K562 (cell line): ENCODE results near the gene DNAJC11. TPM values are rescaled to one million over a fixed set of nuclear protein-coding genes. Genes with fewer than 3 reads are reported as not detected.

ENCODE experiments used
- IFI16 ChIP-seq: fragments of 250-450 bp; sonication (Bioruptor Pico); IDR thresholded peaks from 2 replicates; pipeline ENCODE4 v2.1.2; 2022; ENCODE audit warnings: mild to moderate bottlenecking, inconsistent platforms
- NEUROD1 ChIP-seq: fragments of 150-350 bp; IDR thresholded peaks from 2 replicates; pipeline ENCODE4 v1.6.1; 2014; ENCODE audit warnings: borderline replicate concordance, low read length, low read depth; ENCODE audit not compliant: partially characterized antibody
- NR4A1 ChIP-seq, 2 experiments: fragments of 250-450 bp in 1 of 2; fragments of 450-650 bp in 1 of 2; sonication (Bioruptor Pico) in 1 of 2; IDR thresholded peaks; 2 replicates each; pipeline versions ENCODE4 v1.4.0 to v1.6.1; 2016 to 2020; ENCODE audit warnings: mild to moderate bottlenecking in 2 of 2, missing compliant biosample characterization in 1 of 2, missing genetic modification characterization in 1 of 2, moderate library complexity in 1 of 2
- RBFOX2 ChIP-seq: fragments of 200-400 bp; formaldehyde crosslinking; IDR thresholded peaks from 2 replicates; pipeline ENCODE4 v1.6.1; 2017; ENCODE audit warnings: low read depth, mild to moderate bottlenecking, low read length, moderate library complexity
- RNF219 ChIP-seq: fragments of 250-450 bp; sonication (Bioruptor Pico); IDR thresholded peaks from 2 replicates; pipeline ENCODE4 v1.5.0; 2022; ENCODE audit warnings: mild to moderate bottlenecking
- ZNF696 ChIP-seq: fragments of 250-450 bp; sonication (Bioruptor Pico); conservative IDR thresholded peaks from 2 replicates; pipeline ENCODE4 v1.4.0; 2020; ENCODE audit warnings: mild to moderate bottlenecking, moderate library complexity
- ZNF699 ChIP-seq: fragments of 250-450 bp; sonication (Bioruptor Pico); IDR thresholded peaks from 2 replicates; pipeline ENCODE4 v1.8.0; 2021; ENCODE audit warnings: mild to moderate bottlenecking, moderate library complexity; ENCODE audit not compliant: insufficient replicate concordance
- polyA plus RNA-seq, 8 experiments: library from polyadenylated mRNA; depleted of rRNA in 4 of 8; stranded (reverse) in 5 of 8; unstranded in 3 of 8; fragments of >200 nt; fragmentation: Nextera tagmentation in 2 of 8; fragmentation: Illumina TruSeq in 1 of 8; extraction: Ambion mirVana in 2 of 8; extraction: Trizol in 1 of 8; gene quantifications; 2 replicates each; pipeline versions ENCODE4 v1.2.1 to v1.2.3, GENCODE V29; 2011 to 2014; ENCODE audit warnings: inconsistent platforms in 1 of 8, missing spikeins in 1 of 8
- total RNA-seq, 7 experiments: library from RNA; depleted of rRNA in 6 of 7; stranded (reverse); fragments of >200 nt in 6 of 7; fragmentation: Illumina TruSeq in 2 of 7; extraction: Trizol in 2 of 7; gene quantifications; 2 replicates each; pipeline versions ENCODE4 v1.2.1 to v1.2.3, GENCODE V29; 2011 to 2021; ENCODE audit warnings: low replicate concordance in 1 of 7
- TF ChIP-seq, protein P1 (sequence below): IDR thresholded peaks from 2 replicates; pipeline ENCODE4 v1.6.1; 2011; ENCODE audit warnings: borderline replicate concordance, low read depth, mild to moderate bottlenecking, moderate library complexity, low read length; ENCODE audit not compliant: insufficient read depth, poor library complexity, severe bottlenecking
- TF ChIP-seq, protein P2 (sequence below): sonication (generic); formaldehyde crosslinking; IDR thresholded peaks from 2 replicates; pipeline ENCODE4 v1.8.0; 2022; ENCODE audit warnings: mild to moderate bottlenecking, missing genetic modification reagents
- TF ChIP-seq, protein P3 (sequence below): fragments of 250-450 bp; sonication (Bioruptor Pico); IDR thresholded peaks from 2 replicates; pipeline ENCODE4 v1.4.0; 2020; ENCODE audit warnings: mild to moderate bottlenecking, moderate library complexity
- TF ChIP-seq, protein P4 (sequence below), 2 experiments: fragments of 250-450 bp in 1 of 2; fragments of 450-650 bp in 1 of 2; sonication (Bioruptor Pico) in 1 of 2; IDR thresholded peaks; 2 replicates each; pipeline versions ENCODE4 v1.6.1 to v1.8.0; 2016 to 2021; ENCODE audit warnings: mild to moderate bottlenecking in 2 of 2, moderate library complexity in 2 of 2, missing compliant biosample characterization in 1 of 2, missing genetic modification characterization in 1 of 2

Gene DNAJC11
- total and polyA plus RNA-seq, 9 of the 15 experiments (the other 6 are each of a cell fraction or from before 2014, with no cell fraction given), result 14.1 to 123 (median 76.6) TPM

GRCh38 chr1:6603915-6604558 is 97.6 kb downstream of the DNAJC11 start (continued):
- TF ChIP-seq, protein P1, sequence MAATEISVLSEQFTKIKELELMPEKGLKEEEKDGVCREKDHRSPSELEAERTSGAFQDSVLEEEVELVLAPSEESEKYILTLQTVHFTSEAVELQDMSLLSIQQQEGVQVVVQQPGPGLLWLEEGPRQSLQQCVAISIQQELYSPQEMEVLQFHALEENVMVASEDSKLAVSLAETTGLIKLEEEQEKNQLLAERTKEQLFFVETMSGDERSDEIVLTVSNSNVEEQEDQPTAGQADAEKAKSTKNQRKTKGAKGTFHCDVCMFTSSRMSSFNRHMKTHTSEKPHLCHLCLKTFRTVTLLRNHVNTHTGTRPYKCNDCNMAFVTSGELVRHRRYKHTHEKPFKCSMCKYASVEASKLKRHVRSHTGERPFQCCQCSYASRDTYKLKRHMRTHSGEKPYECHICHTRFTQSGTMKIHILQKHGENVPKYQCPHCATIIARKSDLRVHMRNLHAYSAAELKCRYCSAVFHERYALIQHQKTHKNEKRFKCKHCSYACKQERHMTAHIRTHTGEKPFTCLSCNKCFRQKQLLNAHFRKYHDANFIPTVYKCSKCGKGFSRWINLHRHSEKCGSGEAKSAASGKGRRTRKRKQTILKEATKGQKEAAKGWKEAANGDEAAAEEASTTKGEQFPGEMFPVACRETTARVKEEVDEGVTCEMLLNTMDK, result peak; percentile 84
- TF ChIP-seq, protein P2, sequence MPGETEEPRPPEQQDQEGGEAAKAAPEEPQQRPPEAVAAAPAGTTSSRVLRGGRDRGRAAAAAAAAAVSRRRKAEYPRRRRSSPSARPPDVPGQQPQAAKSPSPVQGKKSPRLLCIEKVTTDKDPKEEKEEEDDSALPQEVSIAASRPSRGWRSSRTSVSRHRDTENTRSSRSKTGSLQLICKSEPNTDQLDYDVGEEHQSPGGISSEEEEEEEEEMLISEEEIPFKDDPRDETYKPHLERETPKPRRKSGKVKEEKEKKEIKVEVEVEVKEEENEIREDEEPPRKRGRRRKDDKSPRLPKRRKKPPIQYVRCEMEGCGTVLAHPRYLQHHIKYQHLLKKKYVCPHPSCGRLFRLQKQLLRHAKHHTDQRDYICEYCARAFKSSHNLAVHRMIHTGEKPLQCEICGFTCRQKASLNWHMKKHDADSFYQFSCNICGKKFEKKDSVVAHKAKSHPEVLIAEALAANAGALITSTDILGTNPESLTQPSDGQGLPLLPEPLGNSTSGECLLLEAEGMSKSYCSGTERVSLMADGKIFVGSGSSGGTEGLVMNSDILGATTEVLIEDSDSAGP, result no peak
- TF ChIP-seq NR4A1 (CRISPR knock-in tag; IDR thresholded peaks at IDR 0.05) (peak; percentile 90; the same call in 1 of the 2 replicates), NR4A1 (tag; IDR thresholded peaks at IDR 0.05) (peak; percentile 90), NEUROD1 (peak; percentile 5), IFI16 (CRISPR knock-in tag) (no peak; the same call in 1 of the 2 replicates), RNF219 (no peak), ZNF696 (CRISPR knock-in tag) (no peak), ZNF699 (CRISPR knock-in tag) (no peak), RBFOX2 (no peak)
- TF ChIP-seq, protein P3, sequence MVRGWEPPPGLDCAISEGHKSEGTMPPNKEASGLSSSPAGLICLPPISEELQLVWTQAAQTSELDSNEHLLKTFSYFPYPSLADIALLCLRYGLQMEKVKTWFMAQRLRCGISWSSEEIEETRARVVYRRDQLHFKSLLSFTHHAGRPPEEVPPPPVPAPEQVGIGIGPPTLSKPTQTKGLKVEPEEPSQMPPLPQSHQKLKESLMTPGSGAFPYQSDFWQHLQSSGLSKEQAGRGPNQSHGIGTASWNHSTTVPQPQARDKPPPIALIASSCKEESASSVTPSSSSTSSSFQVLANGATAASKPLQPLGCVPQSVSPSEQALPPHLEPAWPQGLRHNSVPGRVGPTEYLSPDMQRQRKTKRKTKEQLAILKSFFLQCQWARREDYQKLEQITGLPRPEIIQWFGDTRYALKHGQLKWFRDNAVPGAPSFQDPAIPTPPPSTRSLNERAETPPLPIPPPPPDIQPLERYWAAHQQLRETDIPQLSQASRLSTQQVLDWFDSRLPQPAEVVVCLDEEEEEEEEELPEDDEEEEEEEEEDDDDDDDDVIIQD (CRISPR knock-in tag), result no peak
- TF ChIP-seq, protein P4, sequence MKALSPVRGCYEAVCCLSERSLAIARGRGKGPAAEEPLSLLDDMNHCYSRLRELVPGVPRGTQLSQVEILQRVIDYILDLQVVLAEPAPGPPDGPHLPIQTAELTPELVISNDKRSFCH (CRISPR knock-in tag; IDR thresholded peaks at IDR 0.05), result no peak; the same call in 1 of the 2 replicates
- TF ChIP-seq, protein P4 (tag; IDR thresholded peaks at IDR 0.05), result peak; percentile 96
